Trophoblast cell (in vitro differentiated cells and primary cell): ENCODE results near the gene RNF38. TPM values are rescaled to one million over a fixed set of nuclear protein-coding genes. Genes with fewer than 3 reads are reported as not detected.
A peak's percentile ranks its signal among the peaks of the same experiment; 100 is the strongest.
"Not testable (repeated sequence)": the region's sequence is repeated elsewhere in the genome, so short reads cannot be mapped to it uniquely, and the experiment has no call there.

Experiments
- DNase-seq, 2 donors: peaks; one replicate each; pipeline ENCODE4 v3.0.0-alpha.2; 2016
- H2AFZ ChIP-seq: 2 replicates; pipeline ENCODE4 v1.6.1; 2013; ENCODE audit warnings: low read length, moderate library complexity, mild to moderate bottlenecking; ENCODE audit not compliant: insufficient read depth, poor library complexity
- H2AK5ac ChIP-seq: 2 replicates; pipeline ENCODE4 v1.6.1; 2013; ENCODE audit warnings: mild to moderate bottlenecking, low read length
- H2BK120ac ChIP-seq: 2 replicates; pipeline ENCODE4 v1.6.1; 2013; ENCODE audit warnings: low read length, mild to moderate bottlenecking, moderate library complexity; ENCODE audit not compliant: insufficient read depth, poor library complexity
- H2BK12ac ChIP-seq: 2 replicates; pipeline ENCODE4 v1.6.1; 2013; ENCODE audit warnings: mild to moderate bottlenecking, low read length, moderate library complexity
- H2BK5ac ChIP-seq: 2 replicates; pipeline ENCODE4 v1.6.1; 2013; ENCODE audit warnings: low read length, low read depth, moderate library complexity, mild to moderate bottlenecking; ENCODE audit not compliant: poor library complexity
- H3K14ac ChIP-seq: 2 replicates; pipeline ENCODE4 v1.6.1; 2013; ENCODE audit warnings: mild to moderate bottlenecking, low read length
- H3K18ac ChIP-seq: 2 replicates; pipeline ENCODE4 v1.6.1; 2013; ENCODE audit warnings: mild to moderate bottlenecking, low read length
- H3K23ac ChIP-seq: 2 replicates; pipeline ENCODE4 v1.6.1; 2013; ENCODE audit warnings: low read length
- H3K27ac ChIP-seq: 2 replicates; pipeline ENCODE4 v1.5.1; 2013; ENCODE audit warnings: low read depth, mild to moderate bottlenecking, inconsistent platforms, low read length, moderate library complexity
- H3K27me3 ChIP-seq: 2 replicates; pipeline ENCODE4 v1.6.1; 2013; ENCODE audit warnings: inconsistent platforms, mild to moderate bottlenecking, low read length, moderate library complexity; ENCODE audit not compliant: insufficient read depth
- H3K36me3 ChIP-seq, 2 experiments: 1 replicate in 1 of 2; 2 replicates in 1 of 2; pipeline ENCODE4 v1.6.1; 2013; ENCODE audit warnings: low read length in 2 of 2, mild to moderate bottlenecking in 2 of 2, moderate library complexity in 1 of 2; ENCODE audit not compliant: insufficient read depth in 2 of 2, control insufficient read depth in 1 of 2
- H3K4ac ChIP-seq: 2 replicates; pipeline ENCODE4 v1.6.1; 2013; ENCODE audit warnings: low read depth, mild to moderate bottlenecking, low read length, moderate library complexity
- H3K4me1 ChIP-seq, 2 experiments: 1 replicate in 1 of 2; 2 replicates in 1 of 2; pipeline ENCODE4 v1.6.1; 2013; ENCODE audit warnings: low read length in 2 of 2, mild to moderate bottlenecking in 2 of 2, moderate library complexity in 1 of 2; ENCODE audit not compliant: insufficient read depth in 2 of 2, control insufficient read depth in 1 of 2
- H3K4me2 ChIP-seq: 2 replicates; pipeline ENCODE4 v1.6.1; 2013; ENCODE audit warnings: inconsistent platforms, mild to moderate bottlenecking, low read length, moderate library complexity
- H3K4me3 ChIP-seq: 2 replicates; pipeline ENCODE4 v1.5.1; 2013; ENCODE audit warnings: mild to moderate bottlenecking, low read depth, low read length, inconsistent platforms
- H3K79me1 ChIP-seq: one replicate; pipeline ENCODE4 v1.6.1; 2013; ENCODE audit warnings: low read length
- H3K79me2 ChIP-seq: 2 replicates; pipeline ENCODE4 v1.6.1; 2013; ENCODE audit warnings: low read length, mild to moderate bottlenecking; ENCODE audit not compliant: control insufficient read depth, insufficient read depth, poor library complexity
- H3K9ac ChIP-seq: 2 replicates; pipeline ENCODE4 v1.6.1; 2013; ENCODE audit warnings: mild to moderate bottlenecking, low read length
- H3K9me3 ChIP-seq: 2 replicates; pipeline ENCODE4 v1.6.1; 2013; ENCODE audit warnings: low read depth, mild to moderate bottlenecking, control low read depth, inconsistent platforms, low read length; ENCODE audit not compliant: insufficient read depth
- H4K12ac ChIP-seq: 2 replicates; pipeline ENCODE4 v1.6.1; 2013; ENCODE audit warnings: low read depth, mild to moderate bottlenecking, low read length, moderate library complexity
- H4K8ac ChIP-seq: 2 replicates; pipeline ENCODE4 v1.6.1; 2013; ENCODE audit warnings: low read depth, mild to moderate bottlenecking, low read length, moderate library complexity
- H4K91ac ChIP-seq: one replicate; pipeline ENCODE4 v1.6.1; 2013; ENCODE audit warnings: low read depth, mild to moderate bottlenecking, low read length, moderate library complexity
- WGBS: extraction: QIAGEN DNeasy Blood & Tissue Kit; methylation state at CpG from one replicate; pipeline ENCODE4 v1.1.7; 2013; ENCODE audit warnings: missing lambda C conversion rate; ENCODE audit not compliant: insufficient read length, insufficient coverage; ENCODE audit errors: extremely low coverage; 5-methylcytosine and 5-hydroxymethylcytosine counted together
- polyA plus RNA-seq: library from polyadenylated mRNA; stranded (reverse); fragments of 200-250 nt; gene quantifications from 2 replicates; pipeline ENCODE4 v1.2.3, GENCODE V29; 2013

The RNF38 gene
- polyA plus RNA-seq, result 61.8 and 63.0 TPM in 2 replicates

DNA sequence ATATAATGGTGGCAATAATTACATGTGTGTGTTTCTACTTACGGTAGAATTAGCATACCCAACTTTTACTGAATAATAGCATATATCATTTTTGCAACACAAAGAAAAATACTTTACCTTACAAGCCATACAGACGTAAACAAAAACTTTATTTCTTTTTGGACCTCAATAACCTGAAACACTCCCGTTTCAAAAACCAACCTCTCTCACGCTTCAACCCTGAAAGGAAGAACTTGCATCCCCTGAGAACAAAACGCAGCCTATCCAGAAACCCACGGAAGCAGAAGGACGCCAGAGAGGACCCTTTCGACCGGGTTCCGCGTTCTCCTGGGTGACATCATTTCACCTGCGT is at the start of gene RNF38:
RNF38 (minus strand) TSS at position 290 of the 352 bp plus-strand sequence; CDS start at position 129, 161 bp downstream.
- no peaks in the 10 kb centered on the region for H3K36me3 ChIP-seq
- peak within 1 kb of the TSS; percentile 90 for H4K12ac ChIP-seq
- H3K18ac ChIP-seq, result peak within 1 kb of the TSS; percentile 99
- no peak within 1 kb of the TSS for H3K23ac ChIP-seq
- H3K4me3 ChIP-seq, result peak within 1 kb of the TSS; percentile 99
- peak within 1 kb of the TSS; percentile 97 for H2AFZ ChIP-seq
- H4K91ac ChIP-seq, result peak within 1 kb of the TSS; percentile 94
- peak within 1 kb of the TSS; percentile 98 for H4K8ac ChIP-seq
- peak within 1 kb of the TSS; percentile 96 for H2BK5ac ChIP-seq
- H3K4ac ChIP-seq, result peak within 1 kb of the TSS; percentile 88
- H3K4me1 ChIP-seq, result no peaks in the 10 kb centered on the region
- peak within 1 kb of the TSS; percentile 78 for H3K4me2 ChIP-seq
- WGBS, result no CpG with 5 or more reads among the region's 12 CpGs
- peak within 1 kb of the TSS; percentile 100 for H3K9ac ChIP-seq
- H3K27ac ChIP-seq, result peak within 1 kb of the TSS; percentile 96
- peak within 1 kb of the TSS; percentile 97 for H3K14ac ChIP-seq
- H2BK120ac ChIP-seq, result peak within 1 kb of the TSS; percentile 93
- no peak for DNase-seq
- peak within 1 kb of the TSS; percentile 85 for H2AK5ac ChIP-seq
- H3K79me2 ChIP-seq, result peaks cover 13% of the 10 kb centered on the region
- no peaks in the 10 kb centered on the region for H3K27me3 ChIP-seq
- peaks cover 9% of the 10 kb centered on the region for H3K79me1 ChIP-seq
- H3K9me3 ChIP-seq, result no peaks in the 10 kb centered on the region
- no peak within 1 kb of the TSS for H2BK12ac ChIP-seq

GRCh38 chr9:36448555-36448954 is 48.5 kb upstream of the RNF38 start:
- H2BK5ac ChIP-seq, H3K36me3 ChIP-seq, H2AK5ac ChIP-seq, H3K23ac ChIP-seq, H4K12ac ChIP-seq, H3K14ac ChIP-seq, H3K4me1 ChIP-seq, H2BK120ac ChIP-seq, H2BK12ac ChIP-seq, H3K27me3 ChIP-seq, H3K4me2 ChIP-seq, H3K18ac ChIP-seq, H3K4ac ChIP-seq, H2AFZ ChIP-seq, H3K79me2 ChIP-seq, DNase-seq, H3K27ac ChIP-seq, H3K4me3 ChIP-seq, H3K9me3 ChIP-seq, H4K91ac ChIP-seq, H3K9ac ChIP-seq, H4K8ac ChIP-seq, H3K79me1 ChIP-seq: not testable (repeated sequence)
- no CpG with 5 or more reads among the region's 9 CpGs for WGBS

DNA sequence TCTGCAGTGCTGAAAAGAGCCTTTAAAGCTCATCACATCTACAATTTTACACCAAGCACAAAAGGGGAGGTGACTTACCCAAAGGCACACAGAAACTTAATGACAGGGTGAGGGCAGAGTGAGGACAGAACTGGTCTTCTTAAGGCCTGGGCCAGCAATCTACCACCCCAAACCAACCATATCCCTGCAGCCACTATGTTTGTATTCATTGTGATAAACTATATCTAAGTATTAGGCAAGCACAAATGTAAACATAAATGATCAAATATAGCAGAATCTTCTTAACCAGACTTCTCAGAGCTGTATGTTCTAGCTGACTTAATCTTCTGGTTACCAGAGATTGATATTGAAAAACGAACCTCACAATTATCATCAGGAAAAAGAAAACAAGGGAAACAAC is 47.9 kb upstream of the RNF38 start:
- Histone ChIP-seq H3K36me3 (no peaks in the 10 kb centered on the region), H4K91ac (no peak overlapping the region), H3K4me1 (peaks cover 3% of the 10 kb centered on the region in 2 experiments), H3K14ac (no peak overlapping the region), H3K9me3 (no peaks in the 10 kb centered on the region), H3K4me2 (no peak overlapping the region), H2AK5ac (no peak overlapping the region), H3K27me3 (no peaks in the 10 kb centered on the region), H3K4me3 (no peak overlapping the region), H4K12ac (no peak overlapping the region), H2BK12ac (no peak overlapping the region), H3K27ac (no peak overlapping the region), H3K79me1 (peaks cover 2% of the 10 kb centered on the region), H4K8ac (no peak overlapping the region), H2BK5ac (no peak overlapping the region), H3K23ac (no peak overlapping the region), H3K4ac (no peak overlapping the region), H2AFZ (no peak overlapping the region), H3K79me2 (peaks cover 1% of the 10 kb centered on the region), H2BK120ac (no peak overlapping the region), H3K18ac (peak overlapping the region; percentile 71), H3K9ac (no peak overlapping the region)
- DNase-seq, result no peak
- WGBS, result no CpG with 5 or more reads among the region's 1 CpG

DNA sequence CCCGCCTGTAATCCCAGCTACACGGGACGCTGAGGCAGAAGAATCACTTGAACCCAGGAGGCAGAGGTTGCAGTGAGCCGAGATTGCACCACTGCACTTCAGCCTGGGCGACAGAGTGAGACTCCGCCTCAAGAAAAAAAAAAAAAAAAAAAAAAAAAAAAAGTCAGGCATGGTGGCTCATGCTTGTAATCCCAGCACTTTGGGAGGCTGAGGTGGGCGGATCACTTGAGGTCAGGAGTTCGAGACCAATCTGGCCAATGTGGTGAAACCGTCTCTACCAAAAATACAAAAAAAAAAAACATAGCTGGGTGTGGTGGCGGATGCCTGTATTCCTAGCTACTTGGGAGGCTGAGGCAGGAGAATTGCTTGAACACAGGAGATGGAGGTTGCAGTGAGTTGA is 46.6 kb upstream of the RNF38 start:
- not testable (repeated sequence) for H4K12ac ChIP-seq, H3K4me2 ChIP-seq

More for the DNA sequence above, 46.6 kb upstream of the RNF38 start:
- H2BK5ac ChIP-seq, H3K4ac ChIP-seq, H3K79me1 ChIP-seq, H3K14ac ChIP-seq, H3K27me3 ChIP-seq, H3K79me2 ChIP-seq, H2AFZ ChIP-seq, H3K9ac ChIP-seq, H2BK120ac ChIP-seq, H2AK5ac ChIP-seq, DNase-seq, H3K4me1 ChIP-seq, H2BK12ac ChIP-seq, H4K91ac ChIP-seq, H4K8ac ChIP-seq, H3K9me3 ChIP-seq, H3K18ac ChIP-seq, H3K27ac ChIP-seq, H3K23ac ChIP-seq, H3K36me3 ChIP-seq, H3K4me3 ChIP-seq: not testable (repeated sequence)
- no CpG with 5 or more reads among the region's 10 CpGs for WGBS
